ENCODE measurements around the gene SLFN13. TPM values are rescaled to one million over a fixed set of nuclear protein-coding genes. Genes with fewer than 3 reads are reported as not detected.
"Not testable (repeated sequence)": the region's sequence is repeated elsewhere in the genome, so short reads cannot be mapped to it uniquely, and the experiment has no call there.

The SLFN13 gene
- total RNA-seq, 2 donors from 2014 or later: 2.1 to 2.3 TPM

- intact Hi-C loops (cut with DNase I): no loop called here
- no peak for DNase-seq
- Histone ChIP-seq H3K36me3 (replicated peaks in 1 of 2; ENCODE audit: insufficient read depth in 1 of 2, low read depth in 2 of 2) (no peaks in the 10 kb centered on the region), H3K4me3 (no peak overlapping the region), H3K4me1 (no peaks in the 10 kb centered on the region), H3K9me3 (no peaks in the 10 kb centered on the region), H3K27ac (no peak overlapping the region), H3K27me3 (no peaks in the 10 kb centered on the region)
- WGBS, 2 donors: 59 to 61% methylated on average over 1 of the region's 1 CpG
- no peak for ATAC-seq
- TF ChIP-seq, protein P1, sequence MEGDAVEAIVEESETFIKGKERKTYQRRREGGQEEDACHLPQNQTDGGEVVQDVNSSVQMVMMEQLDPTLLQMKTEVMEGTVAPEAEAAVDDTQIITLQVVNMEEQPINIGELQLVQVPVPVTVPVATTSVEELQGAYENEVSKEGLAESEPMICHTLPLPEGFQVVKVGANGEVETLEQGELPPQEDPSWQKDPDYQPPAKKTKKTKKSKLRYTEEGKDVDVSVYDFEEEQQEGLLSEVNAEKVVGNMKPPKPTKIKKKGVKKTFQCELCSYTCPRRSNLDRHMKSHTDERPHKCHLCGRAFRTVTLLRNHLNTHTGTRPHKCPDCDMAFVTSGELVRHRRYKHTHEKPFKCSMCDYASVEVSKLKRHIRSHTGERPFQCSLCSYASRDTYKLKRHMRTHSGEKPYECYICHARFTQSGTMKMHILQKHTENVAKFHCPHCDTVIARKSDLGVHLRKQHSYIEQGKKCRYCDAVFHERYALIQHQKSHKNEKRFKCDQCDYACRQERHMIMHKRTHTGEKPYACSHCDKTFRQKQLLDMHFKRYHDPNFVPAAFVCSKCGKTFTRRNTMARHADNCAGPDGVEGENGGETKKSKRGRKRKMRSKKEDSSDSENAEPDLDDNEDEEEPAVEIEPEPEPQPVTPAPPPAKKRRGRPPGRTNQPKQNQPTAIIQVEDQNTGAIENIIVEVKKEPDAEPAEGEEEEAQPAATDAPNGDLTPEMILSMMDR (IDR thresholded peaks at IDR 0.05): no peak
- no peak for TF ChIP-seq POLR2A (IDR thresholded peaks at IDR 0.05)
Observed at GRCh38 chr17:35406568-35406967, 42.0 kb downstream of the SLFN13 start.

DNA sequence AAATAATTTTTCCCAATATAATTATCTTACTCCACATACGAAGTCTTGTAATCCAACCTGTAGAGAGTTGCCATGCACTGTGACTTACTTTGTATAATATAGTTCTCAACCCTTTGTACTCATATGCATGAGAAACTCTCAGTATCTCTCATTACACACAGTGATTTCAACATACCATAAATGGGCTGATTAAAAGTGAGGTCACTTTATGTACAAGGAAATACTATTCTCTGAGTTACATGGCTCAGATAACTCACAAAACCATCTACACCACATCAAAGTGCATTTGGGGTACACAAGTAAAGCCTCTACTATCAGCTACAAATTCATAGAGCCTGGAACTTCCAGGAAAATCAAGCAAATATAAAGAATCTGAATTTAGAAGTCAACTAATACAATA, 44.2 kb downstream of the SLFN13 start:
- H3K36me3 ChIP-seq (replicated peaks in 1 of 2; ENCODE audit: insufficient read depth in 1 of 2, low read depth in 2 of 2): no peaks in the 10 kb centered on the region
- H3K4me1 ChIP-seq: no peaks in the 10 kb centered on the region
- no peaks in the 10 kb centered on the region for H3K27me3 ChIP-seq
- no peak overlapping the region for H3K4me3 ChIP-seq
- 57 to 63% methylated on average over 1 of the region's 1 CpG for WGBS, 2 donors
- intact Hi-C loops (cut with DNase I): no loop called here
- no peak for ATAC-seq
- TF ChIP-seq, protein P1 (IDR thresholded peaks at IDR 0.05): no peak
- no peak for TF ChIP-seq POLR2A (IDR thresholded peaks at IDR 0.05)
- H3K27ac ChIP-seq: no peak overlapping the region
- no peak for DNase-seq
- H3K9me3 ChIP-seq: no peaks in the 10 kb centered on the region

GRCh38 chr17:35393783-35394182, 54.8 kb downstream of the SLFN13 start:
- H3K9me3 ChIP-seq; H3K4me1 ChIP-seq; ATAC-seq; intact Hi-C loops (cut with DNase I); H3K36me3 ChIP-seq (replicated peaks in 1 of 2; ENCODE audit: insufficient read depth in 1 of 2, low read depth in 2 of 2); H3K4me3 ChIP-seq; H3K27ac ChIP-seq; H3K27me3 ChIP-seq; DNase-seq: not testable (repeated sequence)
- 75 to 82% methylated on average over 13 of the region's 13 CpGs for WGBS, 2 donors

- no peak for ATAC-seq
- Histone ChIP-seq H3K27me3 (no peaks in the 10 kb centered on the region), H3K36me3 (replicated peaks in 1 of 2; ENCODE audit: insufficient read depth in 1 of 2, low read depth in 2 of 2) (no peaks in the 10 kb centered on the region), H3K9me3 (no peaks in the 10 kb centered on the region), H3K4me1 (no peaks in the 10 kb centered on the region), H3K4me3 (no peak overlapping the region), H3K27ac (no peak overlapping the region)
- TF ChIP-seq, protein P1 (IDR thresholded peaks at IDR 0.05): no peak
- TF ChIP-seq POLR2A (IDR thresholded peaks at IDR 0.05): no peak
- DNase-seq: peak in 1 of 4 donors; percentile 20
- intact Hi-C loops (cut with DNase I): no loop called here
- WGBS, 2 donors: 40 to 45% methylated on average over 2 of the region's 2 CpGs
Observed at GRCh38 chr17:35390663-35391062, 57.9 kb downstream of the SLFN13 start.

DNA sequence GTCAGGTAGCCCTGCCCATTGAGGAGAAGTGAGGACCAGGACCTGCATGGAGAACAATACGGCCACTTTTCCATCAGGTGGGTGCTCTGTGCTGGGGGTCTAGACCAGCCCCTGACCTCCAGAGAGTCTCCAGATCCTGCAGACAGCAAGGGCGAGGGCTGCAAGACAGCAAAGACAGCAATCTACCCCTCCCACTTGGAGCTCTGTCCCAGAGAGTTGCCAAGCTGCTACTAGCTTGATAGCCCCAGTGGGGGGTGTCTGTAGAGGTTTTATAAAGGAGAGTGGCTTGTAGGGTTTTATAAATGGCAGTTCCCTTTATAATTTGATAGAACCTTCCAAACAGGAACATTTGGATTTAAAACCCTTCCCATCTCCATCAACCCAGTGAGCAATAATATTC, 58.4 kb downstream of the SLFN13 start:
- H3K36me3 ChIP-seq (replicated peaks in 1 of 2; ENCODE audit: insufficient read depth in 1 of 2, low read depth in 2 of 2): no peaks in the 10 kb centered on the region
- H3K27me3 ChIP-seq: no peaks in the 10 kb centered on the region
- WGBS, 2 donors: 68 to 80% methylated on average over 1 to 2 of the region's 2 CpGs
- no peaks in the 10 kb centered on the region for H3K9me3 ChIP-seq
- intact Hi-C loops (cut with DNase I): no loop called here
- TF ChIP-seq POLR2A (IDR thresholded peaks at IDR 0.05): no peak
- TF ChIP-seq, protein P1 (IDR thresholded peaks at IDR 0.05): no peak
- H3K4me1 ChIP-seq: no peaks in the 10 kb centered on the region
- DNase-seq (no peak), ATAC-seq (no peak)
- H3K4me3 ChIP-seq: no peak overlapping the region
- H3K27ac ChIP-seq: no peak overlapping the region

Measured in body of pancreas (tissue), 4 donors.